Endothelial cell of umbilical vein (primary cell): ENCODE measurements around the gene IL6ST. TPM values are rescaled to one million over a fixed set of nuclear protein-coding genes. Genes with fewer than 3 reads are reported as not detected.
"Not testable (repeated sequence)": the region's sequence is repeated elsewhere in the genome, so short reads cannot be mapped to it uniquely, and the experiment has no call there.

Source experiments
- BruUV-seq: library from RNA; stranded (reverse); fragments of 400-500 nt; replicated peaks from 2 replicates; lab custom pipeline; 2021; lab: Mats Ljungman, UMichigan
- CTCF ChIA-PET: fragments of 300-600, 350-600 bp; sonication (Branson Sonifier 250); formaldehyde crosslinking; loops from one replicate; lab custom pipeline; 2021; ENCODE audit warnings: antibody characterized with exemption, inconsistent platforms; lab: Charles Lee
- POLR2A ChIA-PET: fragments of 300-600, 350-600 bp; sonication (Branson Sonifier 250); formaldehyde crosslinking; loops from one replicate; lab custom pipeline; 2021; ENCODE audit warnings: antibody characterized with exemption, inconsistent platforms; lab: Charles Lee
- DNase-seq: peaks from one replicate; pipeline ENCODE4 v3.0.0-alpha.2; 2011; ENCODE audit warnings: low read depth, low spot score
- FAIRE-seq: peaks from 2 replicates; lab custom pipeline; 2011; peaks lifted over from hg19 to GRCh38; lab: Jason Lieb, UNC
- H2AFZ ChIP-seq: 2 replicates; pipeline ENCODE4 v1.6.0; 2012; ENCODE audit warnings: low read depth, low read length, control low read depth, inconsistent platforms
- H3K27ac ChIP-seq: 2 replicates; pipeline ENCODE4 v1.5.1; 2011; ENCODE audit warnings: low read depth, mild to moderate bottlenecking, control low read depth, low read length, moderate library complexity; ENCODE audit not compliant: insufficient read depth
- H3K27me3 ChIP-seq, 2 experiments: 2 replicates each; pipeline versions ENCODE4 v1.6.0 to v1.6.1; 2011; ENCODE audit warnings: low read length in 2 of 2, mixed read lengths in 1 of 2; ENCODE audit not compliant: control insufficient read depth in 2 of 2, insufficient read depth in 2 of 2
- H3K36me3 ChIP-seq, 2 experiments: 2 replicates in 1 of 2; 3 replicates in 1 of 2; pipeline ENCODE4 v1.5.1; 2011; ENCODE audit warnings: low read length in 2 of 2, mild to moderate bottlenecking in 1 of 2, moderate library complexity in 1 of 2; ENCODE audit not compliant: control insufficient read depth in 2 of 2, insufficient read depth in 2 of 2; ENCODE audit errors: extremely low read depth in 1 of 2
- H3K4me1 ChIP-seq: 3 replicates; pipeline ENCODE4 v1.5.1; 2011; ENCODE audit warnings: mild to moderate bottlenecking, low read length; ENCODE audit not compliant: control insufficient read depth, insufficient read depth; ENCODE audit errors: extremely low read depth
- H3K4me2 ChIP-seq: 2 replicates; pipeline ENCODE4 v1.6.1; 2011; ENCODE audit warnings: low read length, control low read depth, mixed read lengths; ENCODE audit not compliant: insufficient read depth
- H3K4me3 ChIP-seq, 3 experiments: fragments of 200-600 bp in 1 of 3; sonication (generic), shearing (Covaris generic) in 1 of 3; replicated peaks in 1 of 3; 2 replicates each; pipeline ENCODE4 v1.5.1; 2011 to 2016; ENCODE audit warnings: control low read depth in 3 of 3, low read length in 3 of 3, mild to moderate bottlenecking in 2 of 3, inconsistent platforms in 1 of 3, low read depth in 1 of 3, moderate library complexity in 1 of 3; ENCODE audit not compliant: insufficient read depth in 1 of 3
- H3K79me2 ChIP-seq: 2 replicates; pipeline ENCODE4 v1.6.0; 2012; ENCODE audit warnings: low read length, inconsistent platforms; ENCODE audit not compliant: control insufficient read depth, insufficient read depth
- H3K9ac ChIP-seq: replicated peaks from 2 replicates; pipeline ENCODE3; 2011; ENCODE audit warnings: low read length, control low read depth; ENCODE audit not compliant: insufficient read depth; ENCODE audit errors: extremely low read depth
- H3K9me1 ChIP-seq: replicated peaks from 3 replicates; pipeline ENCODE4 v1.6.0; 2011; ENCODE audit warnings: mild to moderate bottlenecking, low read length; ENCODE audit not compliant: control insufficient read depth, insufficient read depth; ENCODE audit errors: extremely low read depth
- H3K9me3 ChIP-seq: replicated peaks from 2 replicates; pipeline ENCODE4 v1.5.1; 2012; ENCODE audit warnings: low read length, inconsistent platforms; ENCODE audit not compliant: control insufficient read depth, insufficient read depth
- H4K20me1 ChIP-seq: replicated peaks from 2 replicates; pipeline ENCODE3; 2011; ENCODE audit warnings: mild to moderate bottlenecking, low read length; ENCODE audit not compliant: control insufficient read depth, insufficient read depth; ENCODE audit errors: extremely low read depth
- CTCF ChIP-seq, 2 donors: IDR thresholded peaks; 1 replicate in 1 of 2; 2 replicates in 1 of 2; pipeline ENCODE4 v1.5.1; 2011; ENCODE audit warnings: low read length in 2 of 2, mild to moderate bottlenecking in 2 of 2, moderate library complexity in 2 of 2, control low read depth in 1 of 2, inconsistent platforms in 1 of 2, low read depth in 1 of 2; ENCODE audit not compliant: insufficient read depth in 1 of 2; ENCODE audit errors: extremely low read depth in 1 of 2
- GATA2 ChIP-seq: IDR thresholded peaks from 2 replicates; pipeline ENCODE4 v1.7.0; 2011; ENCODE audit warnings: low read depth, mild to moderate bottlenecking, moderate library complexity, mixed read lengths, low read length; ENCODE audit not compliant: insufficient read length, insufficient read depth
- JUN ChIP-seq: IDR thresholded peaks from 2 replicates; pipeline ENCODE4 v1.6.1; 2011; ENCODE audit warnings: borderline replicate concordance, low read depth; ENCODE audit not compliant: insufficient read length, insufficient read depth
- MAX ChIP-seq: IDR thresholded peaks from 2 replicates; pipeline ENCODE4 v1.6.1; 2011; ENCODE audit not compliant: insufficient read depth, insufficient read length
- POLR2A ChIP-seq: IDR thresholded peaks from 2 replicates; pipeline ENCODE4 v1.6.1; 2012; ENCODE audit warnings: low read depth, mild to moderate bottlenecking, control low read depth, low read length
- POLR2AphosphoS5 ChIP-seq: IDR thresholded peaks from 2 replicates; pipeline ENCODE4 v1.6.1; 2012; ENCODE audit warnings: low read depth, mild to moderate bottlenecking, control low read depth, low read length, moderate library complexity; ENCODE audit not compliant: insufficient read depth
- dilution Hi-C: fragments of 300-500 bp; cut with MboI; formaldehyde crosslinking; loops from one replicate; pipeline ENCODE4 v1.15.0; 2019; ENCODE audit warnings: low sequenced_read_pairs; ENCODE audit not compliant: extremely low pct_ligation_motif_present
- intact Hi-C: fragments of 100-400 bp; cut with micrococcal nuclease; formaldehyde crosslinking; loops from one replicate; pipeline ENCODE4 v1.10.0; 2022
- polyA plus RNA-seq, 4 experiments: library from polyadenylated mRNA; depleted of rRNA in 3 of 4; stranded (reverse) in 3 of 4; unstranded in 1 of 4; fragments of >200 nt; gene quantifications; 2 replicates each; pipeline versions ENCODE4 v1.2.1 to v1.2.3, GENCODE V29; 2011 to 2012; ENCODE audit warnings: missing spikeins in 1 of 4
- total RNA-seq: library from RNA; stranded (reverse); gene quantifications from 2 replicates; pipeline ENCODE4 v1.2.3, GENCODE V29; 2021

IL6ST gene
- total and polyA plus RNA-seq, 2 donors (not counting 3 experiments of a cell fraction or from before 2014, with no cell fraction given): 135 to 345 TPM

DNA sequence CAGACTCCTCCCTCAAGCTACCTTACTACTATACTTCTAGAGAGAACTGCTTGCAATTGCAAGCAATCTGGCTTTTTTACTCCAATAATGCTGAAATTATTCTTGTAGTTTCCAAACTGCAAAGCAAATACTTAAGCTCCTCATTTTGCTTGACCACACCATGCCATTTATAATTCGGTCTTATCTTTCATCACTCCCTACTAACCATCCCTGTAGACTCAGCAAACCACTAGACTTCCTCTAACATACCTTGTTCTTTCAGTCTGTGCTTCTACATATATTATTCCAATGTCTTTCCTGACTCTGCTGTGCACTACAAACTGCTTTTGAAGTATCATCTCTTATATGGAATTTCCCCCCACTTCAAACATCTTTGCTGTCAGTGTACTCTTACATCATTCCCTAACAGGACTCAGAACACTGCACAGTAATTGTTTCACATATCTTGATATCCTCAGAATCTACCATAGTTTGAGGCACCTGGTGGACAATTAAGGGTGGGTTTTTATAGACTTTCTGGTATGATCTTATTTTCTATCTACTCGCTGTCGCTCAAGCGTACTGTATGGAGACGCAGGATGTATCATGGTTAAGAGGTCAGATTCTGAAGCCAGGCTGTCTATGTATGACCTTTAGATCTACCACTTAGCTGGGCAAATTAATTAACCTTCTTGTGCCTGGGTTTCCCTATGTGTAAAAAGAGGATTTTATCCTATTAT lies 2.8 kb downstream of the IL6ST start:
- Histone ChIP-seq H2AFZ (no peak overlapping the region), H3K9me3 (no peaks in the 10 kb centered on the region), H3K4me3 (peak overlapping the region; percentile 70 to 100 (median 99)), H3K9ac (peak overlapping the region; percentile 100), H3K79me2 (peaks cover 81% of the 10 kb centered on the region), H3K4me1 (peaks cover 30% of the 10 kb centered on the region), H3K9me1 (no peaks in the 10 kb centered on the region), H3K27me3 (no peaks in the 10 kb centered on the region), H4K20me1 (peaks cover 17% of the 10 kb centered on the region), H3K36me3 (peaks cover 0 to 5% of the 10 kb centered on the region in 2 experiments), H3K4me2 (peak overlapping the region; percentile 100), H3K27ac (peak overlapping the region; percentile 99)
- FAIRE-seq (no peak), DNase-seq (peak; percentile 54)
- dilution Hi-C loops (no loop called here), intact Hi-C loops (loop anchor here (5.0 kb wide), 1 partner anchor 80 kb away; no protein-coding TSS in a partner anchor)
- POLR2A ChIA-PET: interaction anchor here (0.7 kb wide), 1 partner anchor 20 kb away, joined by 4 read pairs; no protein-coding TSS in a partner anchor
- CTCF ChIA-PET: interaction anchor here (0.9 to 1.1 kb wide), 3 partner anchors 55 to 179 kb away, joined by 3 to 4 read pairs (median 3); no protein-coding TSS in a partner anchor
- TF ChIP-seq CTCF (IDR thresholded peaks at IDR 0.05; ENCODE audit: extremely low read depth in 1 of 2, insufficient read depth in 1 of 2, low read depth in 1 of 2, low read length in 2 of 2) (no peak), POLR2A (no peak), MAX (no peak), GATA2 (peak; percentile 13), JUN (no peak), POLR2AphosphoS5 (no peak)
- BruUV-seq: no TSS peak

GRCh38 chr5:55990895-55991294 lies 3.9 kb downstream of the IL6ST start:
- H3K4me2 ChIP-seq, H3K9ac ChIP-seq, H3K27ac ChIP-seq, DNase-seq, H3K36me3 ChIP-seq, FAIRE-seq, H3K9me1 ChIP-seq, H3K9me3 ChIP-seq, POLR2A ChIA-PET, dilution Hi-C loops, H3K27me3 ChIP-seq, H2AFZ ChIP-seq, BruUV-seq: not testable (repeated sequence)
- Histone ChIP-seq H4K20me1 (peaks cover 20% of the 10 kb centered on the region), H3K4me3 (peak overlapping the region in 1 of 3 experiments; percentile 100), H3K4me1 (peaks cover 25% of the 10 kb centered on the region), H3K79me2 (peaks cover 87% of the 10 kb centered on the region)
- intact Hi-C loops: loop anchor here (5.0 kb wide), 1 partner anchor 81 kb away; no protein-coding TSS in a partner anchor
- CTCF ChIA-PET: interaction anchor here (1.1 kb wide), 1 partner anchor 95 kb away, joined by 3 read pairs; no protein-coding TSS in a partner anchor
